Psoas muscle (tissue), 8 donors: ENCODE results near the gene PDE4D. TPM values are rescaled to one million over a fixed set of nuclear protein-coding genes. Genes with fewer than 3 reads are reported as not detected.

Experiments used
- ATAC-seq, 4 donors: fragments of 200-7000 bp; cut with Tn5 transposase; one replicate each; pipeline ENCODE4 v1.9.1; 2020; ENCODE audit warnings: moderate library complexity in 3 of 4, mild to moderate bottlenecking in 2 of 4
- DNase-seq, 2 donors: peaks; one replicate each; pipeline ENCODE4 v3.0.0-alpha.2; 2020
- H3K27ac ChIP-seq: fragments of 200-600 bp; one replicate; pipeline ENCODE4 v1.8.0; 2022
- H3K27me3 ChIP-seq, 3 donors: fragments of 200-600 bp in 1 of 3; one replicate each; pipeline versions ENCODE4 v1.6.1 to v1.8.0; 2013 to 2022; ENCODE audit warnings: low read length in 2 of 3, mild to moderate bottlenecking in 2 of 3, moderate library complexity in 1 of 3; ENCODE audit not compliant: insufficient read depth in 3 of 3
- H3K36me3 ChIP-seq, 2 donors: fragments of 200-600 bp in 1 of 2; one replicate each; pipeline versions ENCODE4 v1.6.1 to v1.8.0; 2013 to 2022; ENCODE audit warnings: low read depth in 1 of 2, mild to moderate bottlenecking in 1 of 2, moderate library complexity in 1 of 2; ENCODE audit not compliant: insufficient read depth in 1 of 2
- H3K4me1 ChIP-seq: fragments of 200-600 bp; one replicate; pipeline ENCODE4 v1.8.0; 2022
- H3K4me3 ChIP-seq: fragments of 200-600 bp; one replicate; pipeline ENCODE4 v1.8.0; 2022; ENCODE audit warnings: mild to moderate bottlenecking
- H3K9me3 ChIP-seq: fragments of 200-600 bp; one replicate; pipeline ENCODE4 v1.8.0; 2022
- WGBS, 3 donors: extraction: QIAGEN DNeasy Blood & Tissue Kit; methylation state at CpG; one replicate each; pipeline versions ENCODE4 v1.1.6 to v1.1.7; 2013; 5-methylcytosine and 5-hydroxymethylcytosine counted together
- intact Hi-C, 2 donors: fragments of 100-400 bp; cut with DNase I; formaldehyde crosslinking; loops; one replicate each; pipeline versions ENCODE4 v1.11.0 to v1.14.2; 2022
- polyA plus RNA-seq, 3 donors: library from polyadenylated mRNA; stranded (reverse); fragments of 200-250 nt; gene quantifications; one replicate each; pipeline ENCODE4 v1.2.3, GENCODE V29; 2013
- total RNA-seq, 4 donors: library from RNA; stranded (reverse); fragmentation: NEBNext Ultra II Directional in 2 of 4; extraction: Animal tissue kit (Norgen Biotek cat#: 25700) in 2 of 4; gene quantifications; one replicate each; pipeline versions ENCODE4 v1.2.1 to v1.2.4, GENCODE V29; 2021 to 2023
- TF ChIP-seq, protein P1 (sequence below): fragments of 200-600 bp; IDR thresholded peaks from one replicate; pipeline ENCODE4 v1.8.0; 2022; ENCODE audit warnings: antibody characterized with exemption
- donor health status: healthy with polysubstance abuse.
- donor health status: DM: no; HTN: no; CAD: no; lungs with moderate emphysema.
- donor health status: Bipolar disorder and iron deficiency.
- donor health status: healthy.
- donor health status: DM: yes; HTN: yes; CAD: no.
- donor health status: DM: no; HTN: no; CAD: no.
- donor health status: DM: no; HTN: no; CAD: no.
- donor health status: DM: yes; HTN: yes; CAD: no.

The PDE4D gene
- total and polyA plus RNA-seq, 7 donors = 42.6 to 283 (median 88.7) TPM

DNA sequence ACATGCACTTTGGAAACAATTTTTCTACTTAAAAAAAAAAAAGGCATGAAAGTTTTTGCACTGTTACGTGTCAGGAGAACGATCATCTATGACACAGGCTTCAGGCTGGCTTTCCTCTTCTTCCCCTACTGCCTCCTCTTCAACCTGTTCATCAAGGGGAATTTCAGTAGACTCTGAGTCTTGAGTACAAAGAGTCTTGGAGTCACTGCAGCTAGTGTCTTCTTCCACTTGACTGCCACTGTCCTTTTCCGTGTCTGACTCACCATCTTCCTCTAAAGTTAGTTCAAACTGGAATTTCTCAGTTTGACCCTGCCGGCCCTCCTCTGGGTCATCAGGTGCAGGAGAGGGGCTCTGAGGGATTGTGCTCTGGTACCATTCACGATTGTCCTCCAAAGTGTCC, 918.9 kb downstream of the PDE4D start:
- Histone ChIP-seq H3K36me3 (peaks cover 20 to 69% of the 10 kb centered on the region in 2 donors), H3K4me3 (no peak overlapping the region), H3K27me3 (no peaks in the 10 kb centered on the region), H3K4me1 (peaks cover 11% of the 10 kb centered on the region), H3K27ac (no peak overlapping the region), H3K9me3 (no peaks in the 10 kb centered on the region)
- TF ChIP-seq, protein P1, sequence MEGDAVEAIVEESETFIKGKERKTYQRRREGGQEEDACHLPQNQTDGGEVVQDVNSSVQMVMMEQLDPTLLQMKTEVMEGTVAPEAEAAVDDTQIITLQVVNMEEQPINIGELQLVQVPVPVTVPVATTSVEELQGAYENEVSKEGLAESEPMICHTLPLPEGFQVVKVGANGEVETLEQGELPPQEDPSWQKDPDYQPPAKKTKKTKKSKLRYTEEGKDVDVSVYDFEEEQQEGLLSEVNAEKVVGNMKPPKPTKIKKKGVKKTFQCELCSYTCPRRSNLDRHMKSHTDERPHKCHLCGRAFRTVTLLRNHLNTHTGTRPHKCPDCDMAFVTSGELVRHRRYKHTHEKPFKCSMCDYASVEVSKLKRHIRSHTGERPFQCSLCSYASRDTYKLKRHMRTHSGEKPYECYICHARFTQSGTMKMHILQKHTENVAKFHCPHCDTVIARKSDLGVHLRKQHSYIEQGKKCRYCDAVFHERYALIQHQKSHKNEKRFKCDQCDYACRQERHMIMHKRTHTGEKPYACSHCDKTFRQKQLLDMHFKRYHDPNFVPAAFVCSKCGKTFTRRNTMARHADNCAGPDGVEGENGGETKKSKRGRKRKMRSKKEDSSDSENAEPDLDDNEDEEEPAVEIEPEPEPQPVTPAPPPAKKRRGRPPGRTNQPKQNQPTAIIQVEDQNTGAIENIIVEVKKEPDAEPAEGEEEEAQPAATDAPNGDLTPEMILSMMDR = no peak
- 81 to 96% (median 87%) methylated on average over 5 of the region's 5 CpGs for WGBS, 3 donors
- DNase-seq (no peak), ATAC-seq (peak; percentile 28 to 68 (median 56))
- intact Hi-C loops = no loop called here

DNA sequence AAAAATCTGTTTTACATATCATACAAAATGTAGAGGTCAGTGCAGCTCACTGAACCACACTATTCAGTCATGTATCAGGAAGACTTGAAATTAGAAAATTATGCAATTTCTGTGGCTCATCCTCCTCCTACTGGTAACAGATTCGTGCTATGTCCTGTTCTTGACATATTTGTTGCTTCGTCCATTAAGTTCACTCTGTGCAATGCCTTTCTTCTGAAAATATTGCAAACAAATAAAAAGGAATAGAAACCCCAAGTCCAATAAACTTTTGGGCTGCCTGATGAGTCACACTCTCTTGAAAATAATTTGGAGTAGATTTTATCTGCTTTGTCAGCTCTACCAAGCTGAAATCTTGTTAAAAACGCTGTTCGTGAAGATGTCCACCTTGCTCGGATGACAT, 919.4 kb downstream of the PDE4D start:
- no peak for DNase-seq
- Histone ChIP-seq H3K27me3 (no peaks in the 10 kb centered on the region), H3K4me3 (no peak overlapping the region), H3K27ac (no peak overlapping the region), H3K4me1 (peaks cover 11% of the 10 kb centered on the region), H3K36me3 (peaks cover 20 to 64% of the 10 kb centered on the region in 2 donors), H3K9me3 (no peaks in the 10 kb centered on the region)
- TF ChIP-seq, protein P1 = no peak
- no peak for ATAC-seq
- intact Hi-C loops = no loop called here
- 84 to 94% (median 87%) methylated on average over 5 of the region's 5 CpGs for WGBS, 3 donors

DNA sequence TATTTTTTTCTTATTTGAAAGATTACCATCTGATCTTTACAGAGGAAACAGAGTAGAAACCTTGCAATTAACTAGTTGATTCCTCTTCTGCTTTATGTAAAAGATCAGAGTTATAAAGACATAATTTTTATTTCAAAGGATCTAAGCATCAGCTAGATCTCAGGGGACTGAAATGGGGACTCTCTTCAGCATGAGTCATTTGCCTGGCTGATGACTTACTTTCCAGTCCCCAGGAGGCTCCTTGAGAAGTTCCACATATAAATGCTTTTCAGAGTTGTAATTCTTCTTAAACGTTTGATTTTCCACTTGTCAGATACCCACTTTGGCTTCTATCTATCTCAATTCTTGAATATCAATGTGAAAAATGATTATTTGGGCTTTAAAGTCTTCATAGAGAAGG, 921.2 kb downstream of the PDE4D start:
- TF ChIP-seq, protein P1 = no peak
- 11 to 15% (median 14%) methylated on average over 1 of the region's 1 CpG for WGBS, 3 donors
- intact Hi-C loops = no loop called here

DNA sequence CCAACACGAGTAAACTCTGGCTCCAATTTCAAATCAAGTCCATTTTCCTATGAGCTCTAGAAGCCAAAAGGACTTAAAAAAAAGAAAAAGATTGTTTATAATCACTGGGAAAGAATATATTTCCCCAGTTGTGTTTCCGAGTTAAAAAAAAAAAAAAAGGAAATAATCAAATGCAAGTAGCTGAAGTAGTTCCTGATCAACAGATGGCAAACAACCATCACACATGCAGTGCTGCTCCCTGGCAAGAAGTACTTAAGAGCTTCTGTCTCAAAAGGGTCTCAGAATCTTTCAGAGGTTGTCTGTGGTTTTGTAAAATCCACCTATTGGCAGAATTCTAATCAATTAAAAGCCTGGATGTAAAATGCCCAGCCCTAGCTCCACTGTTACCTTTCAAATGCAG, 922.8 kb downstream of the PDE4D start:
- intact Hi-C loops = no loop called here
- no peak for DNase-seq
- H3K4me3 ChIP-seq = no peak overlapping the region
- no peak overlapping the region for H3K27ac ChIP-seq
- H3K9me3 ChIP-seq = no peaks in the 10 kb centered on the region
- TF ChIP-seq, protein P1 = no peak
- peaks cover 11% of the 10 kb centered on the region for H3K4me1 ChIP-seq
- no peak for ATAC-seq
- H3K36me3 ChIP-seq = peaks cover 10 to 32% of the 10 kb centered on the region in 2 donors
- H3K27me3 ChIP-seq = no peaks in the 10 kb centered on the region
- 47 to 52% (median 49%) methylated on average over 2 of the region's 2 CpGs for WGBS, 3 donors

More for the DNA sequence above, 921.2 kb downstream of the PDE4D start:
- Histone ChIP-seq H3K9me3 (no peaks in the 10 kb centered on the region), H3K36me3 (peaks cover 17 to 47% of the 10 kb centered on the region in 2 donors), H3K27me3 (no peaks in the 10 kb centered on the region), H3K27ac (no peak overlapping the region), H3K4me3 (no peak overlapping the region), H3K4me1 (peaks cover 11% of the 10 kb centered on the region)
- ATAC-seq (no peak), DNase-seq (no peak)

DNA sequence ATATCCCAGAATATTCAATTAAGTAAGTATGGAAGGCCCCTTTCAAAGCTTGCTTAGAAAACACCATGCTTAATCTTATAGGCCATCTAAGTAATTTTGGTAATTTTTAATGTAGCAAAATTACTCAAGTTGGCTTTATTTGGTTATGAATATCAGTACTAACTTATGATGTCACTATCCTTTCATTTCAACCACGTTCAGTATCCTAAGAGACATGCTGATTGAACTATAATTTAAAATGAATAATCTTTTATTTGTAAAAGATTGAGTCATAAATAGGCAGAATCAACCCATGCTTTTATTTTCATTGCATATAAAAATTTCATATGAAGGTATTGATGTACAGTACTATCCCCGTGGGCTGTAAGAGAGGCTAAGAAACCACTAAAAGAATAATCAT, 923.7 kb downstream of the PDE4D start:
- TF ChIP-seq, protein P1 = no peak
- no peak for ATAC-seq
- Histone ChIP-seq H3K27ac (no peak overlapping the region), H3K36me3 (peaks cover 7 to 22% of the 10 kb centered on the region in 2 donors), H3K4me1 (peaks cover 11% of the 10 kb centered on the region), H3K9me3 (no peaks in the 10 kb centered on the region), H3K27me3 (no peaks in the 10 kb centered on the region), H3K4me3 (no peak overlapping the region)
- 92 to 94% (median 93%) methylated on average over 2 of the region's 2 CpGs for WGBS, 3 donors
- intact Hi-C loops = loop anchor here (5.0 to 10.0 kb wide), 3 partner anchors 37 to 77 kb away; no protein-coding TSS in a partner anchor
- no peak for DNase-seq
